GM19035 (cell line): ENCODE results near the gene APRT.
"Not testable (repeated sequence)": the region's sequence is repeated elsewhere in the genome, so short reads cannot be mapped to it uniquely, and the experiment has no call there.

Experiments used
- ATAC-seq: cut with Tn5 transposase; IDR thresholded peaks from one replicate; pipeline ENCODE4 v1.9.1; 2021; ENCODE audit not compliant: unreplicated experiment

Gene APRT

GRCh38 chr16:88823646-88824045, 11.9 kb upstream of the APRT start:
- not testable (repeated sequence) for ATAC-seq

- no peak for ATAC-seq
Measured at GRCh38 chr16:88822281-88823040, 10.7 kb upstream of the APRT start.

- no peak for ATAC-seq
Measured at GRCh38 chr16:88821168-88821850, 9.6 kb upstream of the APRT start.

GRCh38 chr16:88820385-88821025, 8.8 kb upstream of the APRT start:
- ATAC-seq: no peak

GRCh38 chr16:88819126-88819525, 7.4 kb upstream of the APRT start:
- no peak for ATAC-seq

GRCh38 chr16:88818575-88818874, 6.8 kb upstream of the APRT start:
- no peak for ATAC-seq

- ATAC-seq: no peak
Measured at GRCh38 chr16:88817785-88818574, 6.3 kb upstream of the APRT start.

- no peak for ATAC-seq
Measured at GRCh38 chr16:88816736-88817535, 5.2 kb upstream of the APRT start.

GRCh38 chr16:88815901-88816589, 4.3 kb upstream of the APRT start:
- no peak for ATAC-seq

GRCh38 chr16:88815227-88815626, 3.5 kb upstream of the APRT start:
- ATAC-seq: no peak

GRCh38 chr16:88814144-88814502, 2.4 kb upstream of the APRT start:
- ATAC-seq: no peak

- no peak for ATAC-seq
Measured at GRCh38 chr16:88813269-88814143, 1.8 kb upstream of the APRT start.

- ATAC-seq: no peak
Measured at GRCh38 chr16:88812513-88813268, 963 bp upstream of the APRT start.

- peak; percentile 50 for ATAC-seq
Measured at GRCh38 chr16:88810912-88811768, 588 bp downstream of the APRT start.

- no peak for ATAC-seq
Measured at GRCh38 chr16:88810166-88810911, 1.4 kb downstream of the APRT start.

GRCh38 chr16:88809676-88810165, 2.0 kb downstream of the APRT start:
- ATAC-seq: no peak
